K562 (cell line): ENCODE data around the gene CAPZA1. TPM values are rescaled to one million over a fixed set of nuclear protein-coding genes. Genes with fewer than 3 reads are reported as not detected.

Source experiments
- AFF1 ChIP-seq, 2 experiments: fragments of 450-650 bp; IDR thresholded peaks; 2 replicates each; pipeline ENCODE4 v1.6.1; 2018; ENCODE audit warnings: mild to moderate bottlenecking in 2 of 2, low read depth in 1 of 2; ENCODE audit not compliant: partially characterized antibody in 2 of 2
- ARHGAP35 ChIP-seq: fragments of 450-650 bp; IDR thresholded peaks from 2 replicates; pipeline ENCODE4 v1.6.1; 2018; ENCODE audit not compliant: partially characterized antibody
- ARID1B ChIP-seq: fragments of 450-650 bp; IDR thresholded peaks from 2 replicates; pipeline ENCODE4 v1.6.1; 2016; ENCODE audit warnings: antibody characterized with exemption, mild to moderate bottlenecking, inconsistent platforms
- CAMTA2 ChIP-seq: fragments of 250-450 bp; sonication (Bioruptor Pico); conservative IDR thresholded peaks from 2 replicates; pipeline ENCODE4 v1.5.1; 2022
- CREM ChIP-seq: IDR thresholded peaks from 2 replicates; pipeline ENCODE4 v1.6.1; 2014; ENCODE audit warnings: antibody characterized with exemption, low read depth
- EZH2 ChIP-seq: IDR thresholded peaks from 2 replicates; pipeline ENCODE4 v1.6.1; 2012; ENCODE audit warnings: low read depth, mild to moderate bottlenecking, inconsistent platforms, low read length, borderline replicate concordance
- FOXJ2 ChIP-seq: fragments of 200-800 bp; sonication (Bioruptor generic); IDR thresholded peaks from 2 replicates; pipeline ENCODE4 v1.6.1; 2016; ENCODE audit warnings: missing genetic modification characterization, missing compliant biosample characterization
- GATA2 ChIP-seq: sonication (generic); formaldehyde crosslinking; IDR thresholded peaks from 2 replicates; pipeline ENCODE4 v1.4.0; 2020; ENCODE audit warnings: mild to moderate bottlenecking, missing genetic modification reagents
- LEF1 ChIP-seq: fragments of 450-650 bp; IDR thresholded peaks from 2 replicates; pipeline ENCODE4 v1.6.1; 2016; ENCODE audit warnings: mild to moderate bottlenecking
- NBN ChIP-seq: fragments of 450-650 bp; IDR thresholded peaks from 2 replicates; pipeline ENCODE4 v1.6.1; 2016; ENCODE audit warnings: low read depth, mild to moderate bottlenecking
- NFIC ChIP-seq: fragments of 450-650 bp; IDR thresholded peaks from 2 replicates; pipeline ENCODE4 v1.6.1; 2017; ENCODE audit warnings: mild to moderate bottlenecking, inconsistent platforms
- RCOR1 ChIP-seq, 2 experiments: IDR thresholded peaks; 2 replicates each; pipeline ENCODE4 v1.6.1; 2012; ENCODE audit warnings: low read depth in 2 of 2, low read length in 2 of 2, borderline replicate concordance in 1 of 2, improper control_type of control experiment in 1 of 2
- SMAD3 ChIP-seq: fragments of 450-650 bp; formaldehyde crosslinking; conservative IDR thresholded peaks from 2 replicates; pipeline ENCODE4 v1.4.0; 2020; ENCODE audit warnings: mild to moderate bottlenecking
- SMARCE1 ChIP-seq: fragments of 450-650 bp; IDR thresholded peaks from 2 replicates; pipeline ENCODE4 v1.7.1; 2016; ENCODE audit warnings: mild to moderate bottlenecking
- STAT5A ChIP-seq: IDR thresholded peaks from 2 replicates; pipeline ENCODE4 v1.6.1; 2012; ENCODE audit warnings: low read length, inconsistent platforms, borderline replicate concordance
- TAF9B ChIP-seq: fragments of 450-650 bp; IDR thresholded peaks from 2 replicates; pipeline ENCODE4 v1.6.1; 2018; ENCODE audit warnings: mild to moderate bottlenecking; ENCODE audit not compliant: partially characterized antibody
- TAL1 ChIP-seq: fragments of 450-650 bp; IDR thresholded peaks from 2 replicates; pipeline ENCODE4 v1.6.1; 2016; ENCODE audit warnings: mild to moderate bottlenecking
- TCF3 ChIP-seq: sonication (generic); formaldehyde crosslinking; IDR thresholded peaks from 2 replicates; pipeline ENCODE4 v1.4.0; 2020; ENCODE audit warnings: mild to moderate bottlenecking, missing genetic modification reagents
- TEAD4 ChIP-seq, 2 experiments: sonication (generic) in 1 of 2; formaldehyde crosslinking in 1 of 2; IDR thresholded peaks; 2 replicates each; pipeline versions ENCODE4 v1.6.1 to v1.8.0; 2012 to 2022; ENCODE audit warnings: borderline replicate concordance in 1 of 2, inconsistent platforms in 1 of 2, low read length in 1 of 2, mild to moderate bottlenecking in 1 of 2, missing genetic modification reagents in 1 of 2
- TGIF2 ChIP-seq: sonication (generic); formaldehyde crosslinking; IDR thresholded peaks from 2 replicates; pipeline ENCODE4 v1.8.1; 2022; ENCODE audit warnings: mild to moderate bottlenecking, missing genetic modification reagents, moderate library complexity
- ZNF134 ChIP-seq: fragments of 250-450 bp; sonication (Bioruptor Pico); conservative IDR thresholded peaks from 2 replicates; pipeline ENCODE4 v1.4.0; 2020
- ZNF668 ChIP-seq: fragments of 250-450 bp; sonication (Bioruptor Pico); IDR thresholded peaks from 2 replicates; pipeline ENCODE4 v1.8.0; 2022; ENCODE audit warnings: mild to moderate bottlenecking, inconsistent platforms
- polyA plus RNA-seq, 8 experiments: library from polyadenylated mRNA; depleted of rRNA in 4 of 8; stranded (reverse) in 5 of 8; unstranded in 3 of 8; fragments of >200 nt; fragmentation: Nextera tagmentation in 2 of 8; fragmentation: Illumina TruSeq in 1 of 8; extraction: Ambion mirVana in 2 of 8; extraction: Trizol in 1 of 8; gene quantifications; 2 replicates each; pipeline versions ENCODE4 v1.2.1 to v1.2.3, GENCODE V29; 2011 to 2014; ENCODE audit warnings: inconsistent platforms in 1 of 8, missing spikeins in 1 of 8
- total RNA-seq, 7 experiments: library from RNA; depleted of rRNA in 6 of 7; stranded (reverse); fragments of >200 nt in 6 of 7; fragmentation: Illumina TruSeq in 2 of 7; extraction: Trizol in 2 of 7; gene quantifications; 2 replicates each; pipeline versions ENCODE4 v1.2.1 to v1.2.3, GENCODE V29; 2011 to 2021; ENCODE audit warnings: low replicate concordance in 1 of 7
- TF ChIP-seq, protein P1 (sequence below): sonication (generic); formaldehyde crosslinking; IDR thresholded peaks from 2 replicates; pipeline ENCODE4 v1.8.0; 2022; ENCODE audit warnings: mild to moderate bottlenecking, missing genetic modification reagents

Gene CAPZA1
- total and polyA plus RNA-seq, 9 of the 15 experiments (the other 6 are each of a cell fraction or from before 2014, with no cell fraction given) = 237 to 1,020 (median 306) TPM

DNA sequence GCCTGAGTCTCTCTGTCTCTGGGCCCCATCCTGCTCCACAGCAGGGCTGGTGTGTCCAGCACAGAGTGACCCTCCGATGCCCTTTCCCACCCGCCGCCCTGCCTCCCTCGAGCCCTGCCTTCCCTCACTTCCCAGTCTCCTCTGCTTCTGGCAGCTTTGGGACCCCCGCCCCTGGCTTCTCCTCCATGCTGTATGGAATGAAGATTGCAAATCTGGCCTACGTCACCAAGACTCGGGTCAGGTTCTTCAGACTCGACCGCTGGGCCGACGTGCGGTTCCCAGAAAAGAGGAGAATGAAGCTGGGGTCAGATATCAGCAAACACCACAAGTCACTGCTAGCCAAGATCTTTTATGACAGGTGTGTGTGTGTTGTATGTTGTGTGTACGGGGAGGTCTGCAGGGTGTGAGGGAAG is 69.2 kb downstream of the CAPZA1 start (continued):
- TF ChIP-seq TAF9B (no peak), SMAD3 (CRISPR knock-in tag) (no peak), LEF1 (no peak), AFF1 (IDR thresholded peaks at IDR 0.05; ENCODE audit: low read depth in 1 of 2, partially characterized antibody in 2 of 2) (no peak), STAT5A (0 out of 2 replicates have a peak, but pooled peaks have one; percentile 29), ARID1B (peak; percentile 70), CREM (peak; percentile 46; the same call in 1 of the 2 replicates), TAL1 (peak; percentile 43; the same call in 1 of the 2 replicates), TEAD4 (IDR thresholded peaks at IDR 0.05; ENCODE audit: low read length) (peak; percentile 37), TEAD4 (CRISPR knock-in tag; IDR thresholded peaks at IDR 0.05; ENCODE audit: borderline replicate concordance) (no peak), ZNF134 (CRISPR knock-in tag) (no peak), FOXJ2 (no peak), TCF3 (CRISPR knock-in tag) (peak; percentile 44; the same call in 1 of the 2 replicates), EZH2 (no peak), TGIF2 (CRISPR knock-in tag) (no peak), ARHGAP35 (no peak), NBN (no peak), GATA2 (CRISPR knock-in tag) (no peak), NFIC (peak; percentile 49; the same call in 1 of the 2 replicates), SMARCE1 (no peak), ZNF668 (no peak), RCOR1 (IDR thresholded peaks at IDR 0.05; ENCODE audit: borderline replicate concordance in 1 of 2, low read depth in 2 of 2, low read length in 2 of 2) (peak in 1 of 2 experiments; percentile 43; a peak in 1 of 4 replicates), CAMTA2 (CRISPR knock-in tag) (no peak)
- TF ChIP-seq, protein P1, sequence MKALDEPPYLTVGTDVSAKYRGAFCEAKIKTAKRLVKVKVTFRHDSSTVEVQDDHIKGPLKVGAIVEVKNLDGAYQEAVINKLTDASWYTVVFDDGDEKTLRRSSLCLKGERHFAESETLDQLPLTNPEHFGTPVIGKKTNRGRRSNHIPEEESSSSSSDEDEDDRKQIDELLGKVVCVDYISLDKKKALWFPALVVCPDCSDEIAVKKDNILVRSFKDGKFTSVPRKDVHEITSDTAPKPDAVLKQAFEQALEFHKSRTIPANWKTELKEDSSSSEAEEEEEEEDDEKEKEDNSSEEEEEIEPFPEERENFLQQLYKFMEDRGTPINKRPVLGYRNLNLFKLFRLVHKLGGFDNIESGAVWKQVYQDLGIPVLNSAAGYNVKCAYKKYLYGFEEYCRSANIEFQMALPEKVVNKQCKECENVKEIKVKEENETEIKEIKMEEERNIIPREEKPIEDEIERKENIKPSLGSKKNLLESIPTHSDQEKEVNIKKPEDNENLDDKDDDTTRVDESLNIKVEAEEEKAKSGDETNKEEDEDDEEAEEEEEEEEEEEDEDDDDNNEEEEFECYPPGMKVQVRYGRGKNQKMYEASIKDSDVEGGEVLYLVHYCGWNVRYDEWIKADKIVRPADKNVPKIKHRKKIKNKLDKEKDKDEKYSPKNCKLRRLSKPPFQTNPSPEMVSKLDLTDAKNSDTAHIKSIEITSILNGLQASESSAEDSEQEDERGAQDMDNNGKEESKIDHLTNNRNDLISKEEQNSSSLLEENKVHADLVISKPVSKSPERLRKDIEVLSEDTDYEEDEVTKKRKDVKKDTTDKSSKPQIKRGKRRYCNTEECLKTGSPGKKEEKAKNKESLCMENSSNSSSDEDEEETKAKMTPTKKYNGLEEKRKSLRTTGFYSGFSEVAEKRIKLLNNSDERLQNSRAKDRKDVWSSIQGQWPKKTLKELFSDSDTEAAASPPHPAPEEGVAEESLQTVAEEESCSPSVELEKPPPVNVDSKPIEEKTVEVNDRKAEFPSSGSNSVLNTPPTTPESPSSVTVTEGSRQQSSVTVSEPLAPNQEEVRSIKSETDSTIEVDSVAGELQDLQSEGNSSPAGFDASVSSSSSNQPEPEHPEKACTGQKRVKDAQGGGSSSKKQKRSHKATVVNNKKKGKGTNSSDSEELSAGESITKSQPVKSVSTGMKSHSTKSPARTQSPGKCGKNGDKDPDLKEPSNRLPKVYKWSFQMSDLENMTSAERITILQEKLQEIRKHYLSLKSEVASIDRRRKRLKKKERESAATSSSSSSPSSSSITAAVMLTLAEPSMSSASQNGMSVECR (CRISPR knock-in tag) = 0 out of 2 replicates have a peak, but pooled peaks have one; percentile 31
